Hepatocyte (in vitro differentiated cells): ENCODE measurements around the gene NDUFV2. TPM values are rescaled to one million over a fixed set of nuclear protein-coding genes. Genes with fewer than 3 reads are reported as not detected.

Experiments
- DNase-seq: peaks from one replicate; pipeline ENCODE4 v3.0.0-alpha.2; 2016; ENCODE audit warnings: low spot score
- H2AFZ ChIP-seq: fragments of 200-600 bp; sonication (generic); 2 replicates; pipeline ENCODE4 v1.6.0; 2016; ENCODE audit warnings: antibody characterized with exemption, mild to moderate bottlenecking
- H3K27ac ChIP-seq: fragments of 200-600 bp; sonication (generic); 2 replicates; pipeline ENCODE4 v1.5.1; 2016; ENCODE audit warnings: mild to moderate bottlenecking
- H3K27me3 ChIP-seq: fragments of 200-600 bp; sonication (generic); 2 replicates; pipeline ENCODE4 v1.6.1; 2016
- H3K36me3 ChIP-seq: fragments of 200-600 bp; sonication (generic); replicated peaks from 2 replicates; pipeline ENCODE4 v1.5.1; 2016; ENCODE audit warnings: low read depth; ENCODE audit not compliant: insufficient read depth
- H3K4me1 ChIP-seq: fragments of 200-600 bp; sonication (generic); 2 replicates; pipeline ENCODE4 v1.5.1; 2016; ENCODE audit warnings: mild to moderate bottlenecking, moderate library complexity; ENCODE audit not compliant: insufficient read depth
- H3K4me2 ChIP-seq: fragments of 200-600 bp; sonication (generic); 2 replicates; pipeline ENCODE4 v1.6.0; 2016
- H3K4me3 ChIP-seq: fragments of 200-600 bp; sonication (generic); 2 replicates; pipeline ENCODE4 v1.5.1; 2016; ENCODE audit warnings: mild to moderate bottlenecking
- H3K79me2 ChIP-seq: fragments of 200-600 bp; sonication (generic); 2 replicates; pipeline ENCODE4 v1.6.0; 2017; ENCODE audit warnings: mild to moderate bottlenecking
- H3K9me2 ChIP-seq: fragments of 200-600 bp; sonication (generic); replicated peaks from 2 replicates; pipeline ENCODE4 v1.6.0; 2017; ENCODE audit warnings: mild to moderate bottlenecking; ENCODE audit not compliant: insufficient read depth
- H3K9me3 ChIP-seq: fragments of 200-600 bp; sonication (generic); 2 replicates; pipeline ENCODE4 v1.5.1; 2016; ENCODE audit warnings: low read depth, mild to moderate bottlenecking
- H4K20me1 ChIP-seq: fragments of 200-600 bp; sonication (generic); 2 replicates; pipeline ENCODE4 v1.6.0; 2016; ENCODE audit warnings: mild to moderate bottlenecking; ENCODE audit not compliant: insufficient read depth, poor library complexity, severe bottlenecking
- CTCF ChIP-seq: fragments of 200-600 bp; sonication (generic); IDR thresholded peaks from 2 replicates; pipeline ENCODE4 v1.5.1; 2016; ENCODE audit warnings: antibody characterized with exemption, mild to moderate bottlenecking; ENCODE audit not compliant: poor library complexity
- EZH2 ChIP-seq: fragments of 200-600 bp; sonication (generic); IDR thresholded peaks from 2 replicates; pipeline ENCODE4 v1.6.1; 2016; ENCODE audit warnings: antibody characterized with exemption, mild to moderate bottlenecking, borderline replicate concordance
- EZH2phosphoT487 ChIP-seq: fragments of 200-600 bp; sonication (generic); IDR thresholded peaks from one replicate; pipeline ENCODE4 v1.6.1; 2018; ENCODE audit warnings: antibody characterized with exemption, mild to moderate bottlenecking, low read depth, moderate library complexity; ENCODE audit not compliant: unreplicated experiment, severe bottlenecking
- WGBS: methylation state at CpG from one replicate; pipeline ENCODE4 v1.1.6; 2016; ENCODE audit warnings: low lambda C conversion rate; ENCODE audit errors: missing lambda C conversion rate; 5-methylcytosine and 5-hydroxymethylcytosine counted together
- polyA plus RNA-seq: library from polyadenylated mRNA; unstranded; fragments of >200 nt; fragmentation: Nextera tagmentation; extraction: Ambion mirVana; gene quantifications from 2 replicates; pipeline ENCODE4 v1.2.1, GENCODE V29; 2016
- total RNA-seq: library from RNA; depleted of rRNA; stranded (reverse); fragments of >200 nt; gene quantifications from 2 replicates; pipeline ENCODE4 v1.2.3, GENCODE V29; 2014

Gene NDUFV2
- total RNA-seq: 170 and 178 TPM in 2 replicates
- polyA plus RNA-seq: 233 and 238 TPM in 2 replicates

GRCh38 chr18:9102508-9103375 lies at the start of gene NDUFV2:
NDUFV2 (plus strand) TSS chr18:9102699; CDS start chr18:9102744, 45 bp downstream.
- H3K36me3 ChIP-seq: no peaks in the 10 kb centered on the region
- H3K79me2 ChIP-seq: peaks cover 50% of the 10 kb centered on the region
- H2AFZ ChIP-seq: peak within 1 kb of the TSS; percentile 65
- no peaks in the 10 kb centered on the region for H3K9me2 ChIP-seq
- peaks cover 36% of the 10 kb centered on the region for H3K4me1 ChIP-seq
- WGBS: 1% methylated on average over 52 of the region's 64 CpGs
- no peak for TF ChIP-seq EZH2phosphoT487
- TF ChIP-seq EZH2: no peak
- no peak for TF ChIP-seq CTCF
- H3K9me3 ChIP-seq: no peaks in the 10 kb centered on the region
- DNase-seq: peak; percentile 98
- H3K4me3 ChIP-seq: peak within 1 kb of the TSS; percentile 87
- peaks cover 42% of the 10 kb centered on the region for H4K20me1 ChIP-seq
- H3K27ac ChIP-seq: peak within 1 kb of the TSS; percentile 96
- no peaks in the 10 kb centered on the region for H3K27me3 ChIP-seq
- peak within 1 kb of the TSS; percentile 84 for H3K4me2 ChIP-seq

- no peak for DNase-seq
- 84% methylated on average over 1 of the region's 1 CpG for WGBS
- Histone ChIP-seq H2AFZ (no peak overlapping the region), H3K9me2 (no peaks in the 10 kb centered on the region), H3K4me3 (no peak overlapping the region), H3K27ac (no peak overlapping the region), H3K79me2 (no peaks in the 10 kb centered on the region), H3K4me2 (no peak overlapping the region), H3K36me3 (no peaks in the 10 kb centered on the region), H4K20me1 (no peaks in the 10 kb centered on the region), H3K9me3 (no peaks in the 10 kb centered on the region), H3K4me1 (no peaks in the 10 kb centered on the region), H3K27me3 (no peaks in the 10 kb centered on the region)
- TF ChIP-seq CTCF (no peak), EZH2 (no peak), EZH2phosphoT487 (no peak)
These were observed 48.7 kb upstream of the NDUFV2 start for GRCh38 chr18:9053814-9054213.

GRCh38 chr18:9055185-9055584 lies 47.3 kb upstream of the NDUFV2 start:
- H3K4me2 ChIP-seq: no peak overlapping the region
- no peaks in the 10 kb centered on the region for H4K20me1 ChIP-seq
- no peak overlapping the region for H3K27ac ChIP-seq
- no peaks in the 10 kb centered on the region for H3K9me2 ChIP-seq
- TF ChIP-seq EZH2phosphoT487 (no peak), CTCF (peak; percentile 22)
- WGBS: 43% methylated on average over 1 of the region's 1 CpG
- no peaks in the 10 kb centered on the region for H3K36me3 ChIP-seq
- no peak overlapping the region for H3K4me3 ChIP-seq
- no peak overlapping the region for H2AFZ ChIP-seq
- H3K27me3 ChIP-seq: no peaks in the 10 kb centered on the region
- no peaks in the 10 kb centered on the region for H3K4me1 ChIP-seq
- no peaks in the 10 kb centered on the region for H3K9me3 ChIP-seq
- no peak for DNase-seq
- H3K79me2 ChIP-seq: no peaks in the 10 kb centered on the region
